ENCODE data around the gene PLCXD3. TPM values are rescaled to one million over a fixed set of nuclear protein-coding genes. Genes with fewer than 3 reads are reported as not detected.
"Not testable (repeated sequence)": the region's sequence is repeated elsewhere in the genome, so short reads cannot be mapped to it uniquely, and the experiment has no call there.

PLCXD3 gene
- total and polyA plus RNA-seq, 12 donors, result 25.4 to 104 (median 51.6) TPM

DNA sequence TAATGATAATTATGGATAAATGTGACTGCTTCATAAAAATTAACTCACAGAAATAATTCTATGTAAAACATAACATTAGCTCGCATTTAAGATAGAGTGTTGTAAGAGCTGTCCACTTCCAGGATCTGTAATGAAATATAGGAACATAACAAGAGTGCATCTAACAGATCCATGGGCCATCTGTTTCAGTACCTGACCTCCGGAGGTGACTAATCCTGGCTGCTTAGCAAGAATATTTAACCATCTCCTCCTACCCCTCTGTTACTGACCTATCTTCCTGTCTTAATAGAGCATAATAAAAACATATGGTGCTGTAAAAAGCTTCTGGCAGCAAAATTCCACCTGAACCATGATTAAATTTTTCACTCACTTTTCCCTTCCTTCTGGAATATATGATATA, 7.1 kb downstream of the PLCXD3 start:
- ATAC-seq, result no peak
- H3K4me1 ChIP-seq, result peaks cover 2 to 39% (median 6%) of the 10 kb centered on the region in 9 donors
- no peak for DNase-seq
- 65 to 68% methylated on average over 2 of the region's 2 CpGs for WGBS, 2 donors
- no peak overlapping the region for H3K4me3 ChIP-seq
- H3K36me3 ChIP-seq, result no peaks in the 10 kb centered on the region
- H3K27ac ChIP-seq, result no peak overlapping the region
- no peaks in the 10 kb centered on the region for H3K27me3 ChIP-seq
- TF ChIP-seq, protein P1, sequence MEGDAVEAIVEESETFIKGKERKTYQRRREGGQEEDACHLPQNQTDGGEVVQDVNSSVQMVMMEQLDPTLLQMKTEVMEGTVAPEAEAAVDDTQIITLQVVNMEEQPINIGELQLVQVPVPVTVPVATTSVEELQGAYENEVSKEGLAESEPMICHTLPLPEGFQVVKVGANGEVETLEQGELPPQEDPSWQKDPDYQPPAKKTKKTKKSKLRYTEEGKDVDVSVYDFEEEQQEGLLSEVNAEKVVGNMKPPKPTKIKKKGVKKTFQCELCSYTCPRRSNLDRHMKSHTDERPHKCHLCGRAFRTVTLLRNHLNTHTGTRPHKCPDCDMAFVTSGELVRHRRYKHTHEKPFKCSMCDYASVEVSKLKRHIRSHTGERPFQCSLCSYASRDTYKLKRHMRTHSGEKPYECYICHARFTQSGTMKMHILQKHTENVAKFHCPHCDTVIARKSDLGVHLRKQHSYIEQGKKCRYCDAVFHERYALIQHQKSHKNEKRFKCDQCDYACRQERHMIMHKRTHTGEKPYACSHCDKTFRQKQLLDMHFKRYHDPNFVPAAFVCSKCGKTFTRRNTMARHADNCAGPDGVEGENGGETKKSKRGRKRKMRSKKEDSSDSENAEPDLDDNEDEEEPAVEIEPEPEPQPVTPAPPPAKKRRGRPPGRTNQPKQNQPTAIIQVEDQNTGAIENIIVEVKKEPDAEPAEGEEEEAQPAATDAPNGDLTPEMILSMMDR (IDR thresholded peaks at IDR 0.05), result no peak
- no peaks in the 10 kb centered on the region for H3K9me3 ChIP-seq
- intact Hi-C loops (cut with DNase I), result loop anchor here in 3 of 10 donors (10.0 kb wide), 2 partner anchors 49 to 309 kb away; no protein-coding TSS in a partner anchor

- H3K27ac ChIP-seq; H3K36me3 ChIP-seq; H3K4me3 ChIP-seq; H3K27me3 ChIP-seq; ATAC-seq; intact Hi-C loops (cut with DNase I); DNase-seq; H3K9me3 ChIP-seq: not testable (repeated sequence)
- 86 to 90% methylated on average over 24 of the region's 24 CpGs for WGBS, 2 donors
- H3K4me1 ChIP-seq, result peaks cover 0 to 12% (median 6%) of the 10 kb centered on the region in 9 donors
Observed at GRCh38 chr5:41493490-41494126, 16.8 kb downstream of the PLCXD3 start.

DNA sequence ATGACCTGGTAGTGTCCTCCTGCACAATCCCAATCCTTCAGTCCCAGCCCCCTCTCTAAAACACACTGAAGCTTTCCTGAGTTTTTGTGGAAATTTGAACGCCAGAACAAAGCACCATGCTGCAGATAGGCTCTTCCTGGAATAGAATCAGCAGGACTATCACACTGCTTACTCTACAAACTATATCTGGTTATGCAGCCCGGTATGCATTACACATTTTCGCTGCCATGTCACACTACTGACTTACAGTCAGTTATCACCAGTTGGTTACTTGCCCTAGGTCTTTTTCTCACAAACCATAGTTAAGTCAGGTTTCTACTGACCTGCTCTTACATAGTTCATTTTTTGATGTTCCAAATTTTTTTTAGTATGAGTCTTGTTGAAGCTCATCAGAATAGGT, 24.9 kb downstream of the PLCXD3 start:
- Histone ChIP-seq H3K4me1 (peaks cover 0 to 43% (median 4%) of the 10 kb centered on the region in 9 donors), H3K9me3 (no peaks in the 10 kb centered on the region), H3K27ac (peak overlapping the region in 2 of 10 donors; percentile 1 to 35), H3K36me3 (no peaks in the 10 kb centered on the region), H3K4me3 (no peak overlapping the region), H3K27me3 (no peaks in the 10 kb centered on the region)
- DNase-seq (no peak), ATAC-seq (peak in 4 of 8 donors; percentile 17 to 83 (median 36))
- 37 to 45% methylated on average over 3 of the region's 3 CpGs for WGBS, 2 donors
- intact Hi-C loops (cut with DNase I), result no loop called here
- TF ChIP-seq, protein P1 (IDR thresholded peaks at IDR 0.05), result no peak

GRCh38 chr5:41482715-41483114, 27.7 kb downstream of the PLCXD3 start:
- intact Hi-C loops (cut with DNase I), result no loop called here
- H3K27me3 ChIP-seq, result no peaks in the 10 kb centered on the region
- DNase-seq, result no peak
- no peak overlapping the region for H3K27ac ChIP-seq
- H3K9me3 ChIP-seq, result no peaks in the 10 kb centered on the region
- 63 to 65% methylated on average over 2 of the region's 2 CpGs for WGBS, 2 donors
- TF ChIP-seq, protein P1 (IDR thresholded peaks at IDR 0.05), result no peak
- no peak for ATAC-seq
- no peaks in the 10 kb centered on the region for H3K36me3 ChIP-seq
- peaks cover 0 to 43% (median 4%) of the 10 kb centered on the region in 9 donors for H3K4me1 ChIP-seq
- H3K4me3 ChIP-seq, result no peak overlapping the region

- H3K4me3 ChIP-seq, result no peak overlapping the region
- intact Hi-C loops (cut with DNase I), result no loop called here
- no peak for ATAC-seq
- no peak for DNase-seq
- H3K27ac ChIP-seq, result no peak overlapping the region
- H3K9me3 ChIP-seq, result peaks cover 0 to 4% (median 0%) of the 10 kb centered on the region in 11 donors
- H3K27me3 ChIP-seq, result no peaks in the 10 kb centered on the region
- WGBS, 2 donors, result 70 to 76% methylated on average over 6 of the region's 6 CpGs
- TF ChIP-seq, protein P1 (IDR thresholded peaks at IDR 0.05), result no peak
- peaks cover 0 to 43% (median 4%) of the 10 kb centered on the region in 9 donors for H3K4me1 ChIP-seq
- H3K36me3 ChIP-seq, result no peaks in the 10 kb centered on the region
Observed at GRCh38 chr5:41482173-41482572, 28.2 kb downstream of the PLCXD3 start.

DNA sequence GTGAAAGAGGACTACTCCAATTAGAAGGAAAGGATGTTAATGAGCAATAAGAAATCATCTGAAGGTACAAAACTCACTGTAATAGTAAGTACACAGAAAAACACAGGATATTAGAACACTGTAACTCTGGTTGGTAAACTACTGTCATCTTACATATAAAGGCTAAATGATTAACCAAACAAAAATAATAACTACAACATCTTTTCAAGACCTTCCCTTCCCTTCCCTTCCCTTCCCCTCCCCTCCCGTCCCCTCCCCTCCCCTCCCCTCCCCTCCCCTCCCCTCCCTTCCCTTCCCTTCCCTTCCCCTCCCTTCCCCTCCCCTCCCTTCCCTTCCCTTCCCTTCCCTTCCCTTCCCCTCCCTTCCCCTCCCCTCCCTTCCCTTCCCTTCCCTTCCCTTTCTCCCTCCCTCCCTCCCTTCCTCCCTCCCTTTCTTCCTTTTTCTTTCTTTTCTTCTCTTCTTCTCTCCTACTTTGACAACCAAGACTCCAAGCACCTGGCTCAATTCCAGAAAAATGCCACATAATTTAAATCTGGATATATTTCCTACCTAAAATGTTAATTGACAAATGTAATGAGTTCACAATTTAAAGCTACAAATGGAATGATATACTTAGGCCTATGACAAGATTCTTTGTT, 38.7 kb downstream of the PLCXD3 start:
- Histone ChIP-seq H3K9me3 (peaks cover 0 to 36% (median 18%) of the 10 kb centered on the region in 11 donors), H3K36me3 (peaks cover 0 to 13% (median 0%) of the 10 kb centered on the region in 9 donors)
- intact Hi-C loops (cut with DNase I); H3K4me3 ChIP-seq; DNase-seq; H3K27me3 ChIP-seq; H3K4me1 ChIP-seq; H3K27ac ChIP-seq; ATAC-seq: not testable (repeated sequence)
- no CpG with 5 or more reads among the region's 1 CpG for WGBS, 2 donors
